ENCODE measurements around the gene FKBP1A. TPM values are rescaled to one million over a fixed set of nuclear protein-coding genes. Genes with fewer than 3 reads are reported as not detected.
A peak's percentile ranks its signal among the peaks of the same experiment; 100 is the strongest.
"Not testable (repeated sequence)": the region's sequence is repeated elsewhere in the genome, so short reads cannot be mapped to it uniquely, and the experiment has no call there.

FKBP1A gene
- total RNA-seq, 1 experiment from 2014 or later = 130 TPM

DNA sequence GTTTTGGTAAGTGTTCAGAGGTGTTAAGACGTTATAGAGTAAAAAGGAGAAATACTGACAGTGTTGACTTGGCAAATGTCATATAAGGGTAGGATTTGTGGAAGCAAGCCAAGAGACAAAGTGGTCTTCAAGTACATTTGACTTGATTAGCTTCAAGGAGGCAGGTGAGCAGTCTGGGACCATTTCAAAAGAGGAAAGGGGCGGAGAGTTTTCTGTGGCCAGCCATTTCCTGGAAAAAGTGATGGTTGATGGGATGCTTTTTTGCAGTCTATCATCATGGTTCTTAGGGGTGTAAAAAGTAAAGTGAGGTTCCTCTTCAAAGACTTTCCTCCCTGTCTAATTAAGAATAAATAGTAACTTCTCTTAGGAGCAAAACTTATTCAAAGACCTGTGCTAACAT lies 28.7 kb downstream of the FKBP1A start:
- no peak for DNase-seq (ENCODE audit: low read depth)

- DNase-seq (ENCODE audit: low read depth) = no peak
Measured at GRCh38 chr20:1363522-1363921, 29.3 kb downstream of the FKBP1A start.

GRCh38 chr20:1362484-1362883 lies 30.4 kb downstream of the FKBP1A start:
- no peak for DNase-seq (ENCODE audit: low read depth)

- no peak for DNase-seq (ENCODE audit: low read depth)
Measured at GRCh38 chr20:1360094-1360846, 32.6 kb downstream of the FKBP1A start.

DNA sequence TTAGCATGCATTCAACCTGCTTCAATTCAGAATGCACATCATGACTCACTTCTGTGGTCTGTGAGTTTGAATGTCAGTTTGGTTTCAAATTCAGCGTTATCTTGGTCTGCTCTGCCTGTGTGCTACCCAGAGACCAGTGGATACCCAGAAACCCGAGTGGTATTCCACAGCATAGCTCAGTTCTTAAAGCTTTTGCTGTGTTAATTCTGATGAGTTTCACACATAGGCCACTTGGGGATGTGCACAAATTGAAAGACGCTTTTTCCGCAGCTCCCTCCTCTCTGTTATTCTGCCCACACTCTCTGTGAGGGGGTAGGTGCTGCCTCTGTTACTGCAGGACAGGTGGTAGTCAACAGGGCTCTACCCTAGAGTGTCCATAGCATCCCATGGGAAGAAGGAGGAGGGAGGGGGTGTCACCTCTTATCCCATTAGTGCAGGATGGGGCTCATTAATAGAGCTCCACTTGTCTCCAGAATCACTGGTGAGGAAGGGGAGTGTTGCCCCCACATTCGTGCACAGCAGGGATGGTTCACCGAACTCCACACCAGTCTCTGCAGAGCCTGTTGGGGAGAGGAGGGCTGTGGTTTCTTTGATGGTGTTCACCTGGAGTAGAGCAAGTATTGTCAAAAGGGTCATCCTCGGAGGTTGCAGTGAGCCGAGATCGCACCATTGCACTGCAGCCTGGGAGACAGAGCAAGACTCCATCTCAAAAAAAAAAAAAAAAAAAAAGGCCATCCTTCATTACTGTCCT lies 34.8 kb downstream of the FKBP1A start:
- DNase-seq (ENCODE audit: low read depth) = peak; percentile 80

DNA sequence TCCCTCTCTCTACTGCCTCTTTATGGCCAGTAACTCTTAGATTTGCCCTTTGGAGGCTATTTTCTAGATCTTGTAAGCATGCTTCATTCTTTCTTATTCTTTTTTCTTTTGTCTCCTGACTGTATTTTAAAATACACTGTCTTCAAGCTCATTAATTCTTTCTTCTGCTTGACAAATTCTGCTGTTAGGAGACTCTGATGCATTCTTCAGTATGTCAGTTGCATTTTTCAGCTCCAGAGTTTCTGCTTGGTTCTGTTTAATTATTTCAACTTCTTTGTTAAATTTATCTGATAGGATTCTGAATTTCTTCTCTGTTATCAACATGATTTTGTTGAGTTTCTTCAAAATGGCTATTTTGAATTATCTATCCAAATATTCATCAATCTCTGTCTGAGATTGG lies 38.9 kb downstream of the FKBP1A start:
- DNase-seq (ENCODE audit: low read depth) = no peak

GRCh38 chr20:1346315-1346969 lies 46.4 kb downstream of the FKBP1A start:
- no peak for DNase-seq (ENCODE audit: low read depth)

- DNase-seq (ENCODE audit: low read depth) = no peak
Measured at GRCh38 chr20:1345756-1346093, 47.1 kb downstream of the FKBP1A start.

- no peak for DNase-seq (ENCODE audit: low read depth)
Measured at GRCh38 chr20:1345030-1345755, 47.7 kb downstream of the FKBP1A start.

DNA sequence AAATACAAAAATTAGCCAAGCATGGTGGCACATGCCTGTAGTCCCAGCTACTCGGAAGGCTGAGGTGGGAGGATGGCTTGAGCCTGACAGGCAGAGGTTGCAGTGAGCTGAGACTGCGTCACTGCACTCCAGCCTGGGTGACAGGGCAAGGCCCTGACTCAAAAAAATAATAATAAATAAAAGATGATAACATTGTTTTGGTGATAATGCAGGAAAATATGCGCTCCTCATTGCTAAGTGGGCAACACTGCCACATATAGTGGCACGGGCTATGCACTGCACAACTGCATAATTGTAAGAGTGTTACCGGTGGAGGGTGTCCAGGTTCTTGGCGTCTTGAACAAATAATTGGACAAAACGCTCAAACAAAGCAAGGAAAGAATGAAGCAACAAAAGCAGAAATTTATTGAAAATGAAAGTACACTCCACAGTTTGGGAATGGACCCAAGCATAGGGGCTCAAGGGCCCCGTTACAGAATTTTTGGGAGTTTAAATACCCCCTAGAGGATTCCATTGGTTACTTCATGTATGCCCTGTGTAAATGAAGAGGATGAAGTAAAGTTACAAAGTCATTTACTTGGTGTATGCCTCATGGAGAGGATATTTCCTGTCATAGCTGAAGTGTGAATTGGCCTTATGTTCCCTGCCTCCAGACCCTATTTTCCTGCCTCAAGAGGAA lies 49.3 kb downstream of the FKBP1A start:
- not testable (repeated sequence) for DNase-seq (ENCODE audit: low read depth)

DNA sequence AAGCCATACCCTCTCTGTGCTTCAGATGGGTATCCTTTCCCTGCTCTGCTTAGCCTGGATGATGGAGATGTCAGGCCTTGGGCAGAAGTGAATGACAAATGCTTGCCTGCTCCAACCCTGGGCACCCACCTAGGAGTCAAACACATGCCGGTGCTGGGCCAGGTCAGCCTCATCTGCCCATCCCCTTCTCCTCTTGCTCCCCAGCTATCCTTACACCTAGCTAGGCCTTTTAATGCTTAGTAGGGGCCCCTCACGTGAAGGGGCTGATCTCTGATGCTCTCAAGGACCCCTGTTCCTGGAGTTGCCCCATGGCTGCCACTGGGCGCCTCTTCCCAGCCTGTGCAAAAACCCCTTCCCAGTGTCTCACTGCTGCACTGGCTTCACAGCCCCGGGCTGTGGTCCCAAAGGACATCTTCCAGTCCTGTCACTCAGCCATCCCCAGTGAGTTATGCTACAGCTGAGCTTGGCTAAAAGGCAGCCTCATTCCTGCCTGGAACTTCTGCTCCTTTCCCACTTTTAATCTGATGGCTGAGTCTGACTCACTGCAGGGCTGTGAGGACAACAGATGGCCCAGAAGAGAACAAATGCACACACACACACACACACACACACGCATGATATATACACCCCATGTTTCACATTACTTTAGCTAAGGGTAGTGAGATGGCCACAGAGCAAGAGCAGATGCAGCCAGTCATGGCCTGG lies 51.1 kb downstream of the FKBP1A start:
- DNase-seq (ENCODE audit: low read depth) = peak; percentile 92

DNA sequence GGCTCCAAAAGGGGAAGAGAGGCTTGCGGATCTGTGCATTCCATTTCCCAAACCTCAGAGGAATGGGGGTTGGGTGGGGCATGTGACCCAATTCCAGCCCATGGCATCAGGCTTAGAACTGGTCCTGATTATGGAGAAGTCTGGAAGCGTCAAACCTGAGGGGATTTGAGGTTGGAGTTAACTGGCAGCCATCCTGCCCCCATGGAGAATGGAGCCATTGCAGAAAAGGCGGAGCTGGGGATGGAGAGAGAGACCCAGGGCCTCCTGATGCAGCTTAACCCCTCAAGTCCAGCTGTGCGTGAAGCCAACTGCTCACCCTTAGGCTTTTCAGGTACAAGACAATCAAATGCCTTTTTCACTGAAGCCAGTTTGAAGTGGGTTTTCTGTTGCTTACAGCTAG lies 54.1 kb downstream of the FKBP1A start:
- no peak for DNase-seq (ENCODE audit: low read depth)

DNA sequence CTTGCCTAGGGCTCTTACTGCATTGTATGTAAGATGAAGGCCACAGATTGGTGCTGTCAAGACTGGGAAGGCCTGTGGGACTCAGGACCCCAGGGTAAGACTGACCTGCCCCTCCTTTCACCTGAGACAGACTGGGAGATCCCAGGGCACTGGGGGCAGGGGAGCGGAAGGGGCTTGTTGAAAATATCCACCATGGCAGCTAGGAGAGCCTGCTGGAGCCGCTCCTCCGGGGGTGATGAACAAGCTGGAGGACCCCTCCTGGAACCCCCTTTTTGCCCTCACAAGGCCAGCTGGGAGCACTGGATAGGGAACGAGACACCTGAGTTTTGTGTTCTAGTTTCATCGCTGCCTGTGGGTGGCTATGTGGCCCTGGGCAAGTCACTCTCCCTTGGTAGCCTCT lies 54.8 kb downstream of the FKBP1A start:
- no peak for DNase-seq (ENCODE audit: low read depth)

GRCh38 chr20:1337441-1337840 lies 55.4 kb downstream of the FKBP1A start:
- no peak for DNase-seq (ENCODE audit: low read depth)

DNA sequence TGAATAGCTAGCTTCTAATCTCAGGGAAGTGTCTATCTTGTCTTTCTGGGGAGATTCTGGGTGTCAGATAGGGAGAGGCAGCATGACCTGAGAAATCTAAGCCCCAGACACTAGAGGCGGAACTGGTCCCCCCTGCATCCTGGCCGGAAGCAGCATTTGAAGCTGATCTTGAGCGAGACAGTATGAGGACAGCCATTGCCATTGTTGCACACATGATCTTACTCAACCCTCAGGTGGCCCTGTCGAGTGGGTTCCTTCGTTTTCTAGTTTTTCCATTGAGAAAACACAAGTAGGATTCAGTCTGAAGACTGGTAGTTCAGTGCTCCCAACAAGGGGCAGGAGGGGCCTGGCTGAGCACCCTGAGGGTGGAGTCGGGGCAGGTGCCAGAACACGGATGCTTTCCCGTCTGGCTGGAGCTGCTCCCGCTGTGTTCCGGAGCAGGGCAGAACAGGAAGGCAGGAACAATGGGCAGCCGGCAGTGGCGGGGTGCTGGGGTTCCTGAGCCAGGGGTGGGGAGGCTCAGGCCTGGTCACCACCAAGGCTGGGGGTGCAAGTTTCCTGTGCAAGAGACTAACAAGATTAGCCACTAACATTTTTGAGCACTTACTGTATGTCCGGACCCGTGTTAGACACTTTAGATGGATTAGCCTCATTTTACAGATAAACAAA lies 56.0 kb downstream of the FKBP1A start:
- DNase-seq (ENCODE audit: low read depth) = no peak

- DNase-seq (ENCODE audit: low read depth) = no peak
Measured at GRCh38 chr20:1335961-1336698, 56.7 kb downstream of the FKBP1A start.

DNA sequence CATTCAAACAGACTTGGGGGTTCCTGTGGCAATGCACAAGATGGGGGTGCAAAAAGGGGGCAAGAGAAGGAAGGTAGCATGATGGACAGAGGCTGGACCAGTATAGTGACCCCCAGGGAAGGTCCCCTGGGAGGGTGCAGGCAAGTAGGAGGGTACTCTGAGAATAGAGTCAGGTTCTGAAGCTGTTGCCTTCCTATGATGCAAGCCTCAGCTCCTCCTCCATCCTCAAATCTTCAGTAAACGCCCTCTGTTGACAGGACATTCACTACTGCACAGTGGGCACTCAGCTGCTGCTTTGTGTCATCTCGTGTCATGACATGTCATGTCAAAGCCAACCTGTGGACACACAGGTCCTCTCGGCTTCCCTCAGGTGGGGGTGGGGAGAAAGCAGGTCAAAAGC lies 58.1 kb downstream of the FKBP1A start:
- DNase-seq (ENCODE audit: low read depth) = peak; percentile 39

GRCh38 chr20:1334370-1334731 lies 58.5 kb downstream of the FKBP1A start:
- DNase-seq (ENCODE audit: low read depth) = no peak
